ENCODE data around the gene SPATA20.

GRCh38 chr17:50499270-50499669 lies 47.7 kb upstream of the SPATA20 start:
- TF ChIP-seq NR3C1 (CRISPR knock-in tag; conservative IDR thresholded peaks at IDR 0.05; ENCODE audit: low read depth) (no peak), CTCF (IDR thresholded peaks at IDR 0.05) (no peak), FOXJ3 (CRISPR knock-in tag; IDR thresholded peaks at IDR 0.05; ENCODE audit: borderline replicate concordance) (no peak)
